Measurements from ENCODE around the gene ARL16. TPM values are rescaled to one million over a fixed set of nuclear protein-coding genes. Genes with fewer than 3 reads are reported as not detected.

The ARL16 gene
- total and polyA plus RNA-seq, 2 of the 8 experiments (the other 6 are each of a cell fraction or from before 2014, with no cell fraction given): 37.0 to 60.8 TPM

DNA sequence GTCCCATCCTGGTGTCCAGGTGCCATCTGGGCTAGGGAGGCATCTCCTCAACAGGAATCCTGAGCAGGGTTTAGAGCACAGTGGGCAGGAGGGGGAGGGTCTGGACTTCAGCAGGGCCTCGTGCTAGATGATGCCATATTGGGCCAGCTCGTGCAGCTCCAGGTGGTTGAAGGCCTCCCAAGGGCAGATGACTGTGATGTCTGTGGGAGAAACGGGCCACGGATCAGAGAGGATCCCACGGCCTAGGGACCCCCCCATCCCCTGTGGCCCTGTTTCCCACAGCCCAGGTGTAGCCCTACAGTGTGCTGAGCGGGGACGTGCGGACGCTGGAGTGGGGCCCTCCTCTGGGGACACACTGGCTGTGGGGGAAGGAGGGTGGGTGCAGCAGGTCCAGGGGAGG is 32.6 kb downstream of the ARL16 start:
- Histone ChIP-seq H2AFZ (ENCODE audit: low read length) (no peak overlapping the region), H3K9me3 (ENCODE audit: insufficient read depth in 2 of 2, low read depth in 1 of 2, low read length in 1 of 2) (no peaks in the 10 kb centered on the region), H3K23me2 (ENCODE audit: low read depth, low read length) (peaks cover 10% of the 10 kb centered on the region), H2BK15ac (ENCODE audit: low read length) (no peak overlapping the region), H3K36me3 (ENCODE audit: control insufficient read depth in 2 of 4, insufficient read depth in 4 of 4, low read length in 3 of 4) (no peaks in the 10 kb centered on the region), H4K5ac (ENCODE audit: insufficient read length, low read depth, low read length) (no peak overlapping the region), H2BK5ac (ENCODE audit: low read depth, low read length) (no peak overlapping the region), H3K14ac (ENCODE audit: insufficient read length) (no peak overlapping the region), H4K20me1 (replicated peaks in 1 of 2; ENCODE audit: control insufficient read depth in 1 of 2, insufficient read depth in 2 of 2, low read length in 2 of 2) (peaks cover 0 to 2% of the 10 kb centered on the region in 2 experiments), H3K9ac (replicated peaks in 1 of 4; ENCODE audit: extremely low read depth in 1 of 4, low read depth in 3 of 4, low read length in 3 of 4) (no peak overlapping the region), H3K56ac (replicated peaks; ENCODE audit: insufficient read length, low read depth, low read length) (no peak overlapping the region), H3K79me2 (ENCODE audit: control insufficient read depth in 1 of 2, insufficient read depth in 2 of 2, low read length in 2 of 2) (no peaks in the 10 kb centered on the region), H2AK5ac (ENCODE audit: low read depth, low read length) (no peak overlapping the region), H2BK12ac (ENCODE audit: low read depth, low read length) (no peak overlapping the region), H3K79me1 (ENCODE audit: low read depth, low read length) (peaks cover 3% of the 10 kb centered on the region; the same call in 1 of the 2 replicates), H2BK20ac (ENCODE audit: low read length) (no peak overlapping the region), H3K4me2 (ENCODE audit: insufficient read depth in 1 of 2, low read depth in 2 of 2, low read length in 2 of 2) (no peak overlapping the region), H3K4ac (replicated peaks; ENCODE audit: insufficient read length, low read depth, low read length) (no peak overlapping the region), H3K23ac (ENCODE audit: insufficient read length) (no peak overlapping the region), H3K27me3 (replicated peaks in 1 of 4; ENCODE audit: control insufficient read depth in 3 of 4, extremely low read depth in 1 of 4, insufficient read depth in 3 of 4, low read length in 3 of 4) (peaks cover 2 to 15% (median 9%) of the 10 kb centered on the region in 4 experiments; a peak in 5 of 7 replicates), H2BK120ac (replicated peaks; ENCODE audit: low read depth, low read length) (no peak overlapping the region), H3K4me3 (ENCODE audit: extremely low read depth in 1 of 4, insufficient read depth in 2 of 4, low read depth in 3 of 4, low read length in 4 of 4) (no peak overlapping the region), H3K18ac (ENCODE audit: extremely low read depth, low read length) (no peak overlapping the region), H4K8ac (ENCODE audit: extremely low read depth, insufficient read depth, low read length) (peak overlapping the region; percentile 77), H3K4me1 (replicated peaks in 1 of 4; ENCODE audit: control insufficient read depth in 3 of 4, insufficient read depth in 4 of 4, low read length in 3 of 4) (peaks cover 0 to 24% (median 8%) of the 10 kb centered on the region in 4 experiments; a peak in 6 of 7 replicates), H4K91ac (replicated peaks; ENCODE audit: insufficient read length, low read length) (no peak overlapping the region), H3K27ac (ENCODE audit: low read depth, low read length) (no peak overlapping the region)
- no peak for FAIRE-seq
- no peak for DNase-seq (ENCODE audit: low read depth in 1 of 2, low spot score in 2 of 2)
- ChIA-PET POLR2A (ENCODE audit: partially characterized antibody) (interaction anchor here (0.6 to 2.6 kb wide), 4 partner anchors 12 to 53 kb away, joined by 3 to 10 read pairs (median 5); partner anchors contain the start of genes NPLOC4 and TSPAN10), CTCF (ENCODE audit: partially characterized antibody) (interaction anchor here (0.6 kb wide), 1 partner anchor 42 kb away, joined by 3 read pairs; no protein-coding TSS in a partner anchor)
- WGBS, 2 experiments (ENCODE audit: extremely low coverage in 1 of 2, insufficient coverage in 1 of 2, insufficient read length in 1 of 2, insufficient replicate concordance in 2 of 2, low coverage in 1 of 2, low lambda C conversion rate in 2 of 2, missing lambda C conversion rate in 1 of 2): 86% methylated on average over 6 of the region's 9 CpGs; no CpG with 5 or more reads in 1 of the 2 experiments
- TF ChIP-seq GTF2F1 (IDR thresholded peaks at IDR 0.05; ENCODE audit: borderline replicate concordance, low read depth, low read length) (no peak), CTBP2 (IDR thresholded peaks at IDR 0.05; ENCODE audit: borderline replicate concordance, insufficient read depth, insufficient read length, low read length) (no peak), NRF1 (IDR thresholded peaks at IDR 0.05; ENCODE audit: low read depth, low read length) (no peak), BACH1 (IDR thresholded peaks at IDR 0.05; ENCODE audit: low read length) (no peak), BCL11A (IDR thresholded peaks at IDR 0.05; ENCODE audit: low read depth in 2 of 2, low read length in 2 of 2) (no peak), CBX5 (IDR thresholded peaks at IDR 0.05; ENCODE audit: low read depth, low read length) (no peak), BRCA1 (IDR thresholded peaks at IDR 0.05; ENCODE audit: low read depth, low read length) (no peak), RBBP5 (IDR thresholded peaks at IDR 0.05; ENCODE audit: borderline replicate concordance, low read depth, low read length) (no peak), SP2 (IDR thresholded peaks at IDR 0.05; ENCODE audit: low read length) (no peak), KDM5A (IDR thresholded peaks at IDR 0.05; ENCODE audit: low read length) (no peak), SAP30 (IDR thresholded peaks at IDR 0.05; ENCODE audit: insufficient read depth, insufficient replicate concordance, low read length) (no peak), POU5F1 (IDR thresholded peaks at IDR 0.05; ENCODE audit: low read depth, low read length) (no peak), PHF8 (conservative IDR thresholded peaks at IDR 0.05; ENCODE audit: low read depth, low read length) (no peak)
- TF ChIP-seq, protein P1, sequence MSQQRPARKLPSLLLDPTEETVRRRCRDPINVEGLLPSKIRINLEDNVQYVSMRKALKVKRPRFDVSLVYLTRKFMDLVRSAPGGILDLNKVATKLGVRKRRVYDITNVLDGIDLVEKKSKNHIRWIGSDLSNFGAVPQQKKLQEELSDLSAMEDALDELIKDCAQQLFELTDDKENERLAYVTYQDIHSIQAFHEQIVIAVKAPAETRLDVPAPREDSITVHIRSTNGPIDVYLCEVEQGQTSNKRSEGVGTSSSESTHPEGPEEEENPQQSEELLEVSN (IDR thresholded peaks at IDR 0.05): no peak
